AG04450 (cell line): Measurements from ENCODE around the gene CNOT3. TPM values are rescaled to one million over a fixed set of nuclear protein-coding genes. Genes with fewer than 3 reads are reported as not detected.

ENCODE experiments used
- CTCF ChIA-PET: fragments of 300-600, 350-600 bp; formaldehyde crosslinking; extraction: SDS; loops from one replicate; lab custom pipeline; 2022; ENCODE audit warnings: antibody characterized with exemption, inconsistent platforms; lab: Charles Lee
- POLR2A ChIA-PET: fragments of 350-600 bp; formaldehyde crosslinking; extraction: SDS; loops from one replicate; lab custom pipeline; 2021; ENCODE audit warnings: antibody characterized with exemption, inconsistent platforms; lab: Yijun Ruan, JAX
- DNase-seq: peaks from one replicate; pipeline ENCODE4 v3.0.0-alpha.2; 2011; ENCODE audit warnings: low read depth, low spot score
- H3K27ac ChIP-seq: one replicate; pipeline ENCODE4 v1.5.1; 2012; ENCODE audit warnings: low read depth, low read length, control low read depth
- H3K27me3 ChIP-seq: one replicate; pipeline ENCODE4 v1.6.0; 2012; ENCODE audit warnings: low read length; ENCODE audit not compliant: control insufficient read depth, insufficient read depth
- H3K4me3 ChIP-seq: 2 replicates; pipeline ENCODE4 v1.5.1; 2011; ENCODE audit warnings: mild to moderate bottlenecking, low read depth, low read length, control low read depth
- H3K9me3 ChIP-seq: 2 replicates; pipeline ENCODE4 v1.5.1; 2012; ENCODE audit warnings: low read length; ENCODE audit not compliant: control insufficient read depth, insufficient read depth
- polyA plus RNA-seq: library from polyadenylated mRNA; depleted of rRNA; stranded (reverse); fragments of >200 nt; gene quantifications from 2 replicates; pipeline ENCODE4 v1.2.3, GENCODE V29; 2011
- TF ChIP-seq, protein P1 (sequence below): IDR thresholded peaks from 2 replicates; pipeline ENCODE4 v1.5.1; 2011; ENCODE audit warnings: low read depth, low read length, control low read depth, inconsistent platforms

Gene CNOT3
- polyA plus RNA-seq, 1 experiment = 9.9 TPM

DNA sequence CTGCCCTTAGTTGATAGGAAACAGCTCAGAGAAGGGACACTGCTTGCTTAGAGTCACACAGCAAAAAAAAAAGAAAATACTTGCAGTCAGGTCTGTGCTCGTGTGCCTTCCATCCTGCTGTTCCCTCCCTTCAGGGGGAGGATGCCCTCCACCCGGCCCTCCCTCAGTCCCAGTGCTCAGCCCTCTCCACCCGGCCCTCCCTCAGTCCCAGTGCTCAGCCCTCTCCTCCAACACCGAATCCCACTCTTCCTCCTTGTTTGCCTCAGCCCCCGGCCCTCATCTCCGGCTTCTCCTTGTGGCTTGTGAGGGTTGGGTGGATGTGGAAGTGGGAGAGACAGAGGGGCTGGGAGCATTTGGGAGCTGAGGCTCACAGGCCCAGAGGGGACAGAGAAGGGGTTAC lies 27.9 kb upstream of the CNOT3 start:
- Histone ChIP-seq H3K27me3 (no peaks in the 10 kb centered on the region), H3K27ac (no peak overlapping the region), H3K4me3 (no peak overlapping the region), H3K9me3 (no peaks in the 10 kb centered on the region)
- DNase-seq = no peak
- TF ChIP-seq, protein P1, sequence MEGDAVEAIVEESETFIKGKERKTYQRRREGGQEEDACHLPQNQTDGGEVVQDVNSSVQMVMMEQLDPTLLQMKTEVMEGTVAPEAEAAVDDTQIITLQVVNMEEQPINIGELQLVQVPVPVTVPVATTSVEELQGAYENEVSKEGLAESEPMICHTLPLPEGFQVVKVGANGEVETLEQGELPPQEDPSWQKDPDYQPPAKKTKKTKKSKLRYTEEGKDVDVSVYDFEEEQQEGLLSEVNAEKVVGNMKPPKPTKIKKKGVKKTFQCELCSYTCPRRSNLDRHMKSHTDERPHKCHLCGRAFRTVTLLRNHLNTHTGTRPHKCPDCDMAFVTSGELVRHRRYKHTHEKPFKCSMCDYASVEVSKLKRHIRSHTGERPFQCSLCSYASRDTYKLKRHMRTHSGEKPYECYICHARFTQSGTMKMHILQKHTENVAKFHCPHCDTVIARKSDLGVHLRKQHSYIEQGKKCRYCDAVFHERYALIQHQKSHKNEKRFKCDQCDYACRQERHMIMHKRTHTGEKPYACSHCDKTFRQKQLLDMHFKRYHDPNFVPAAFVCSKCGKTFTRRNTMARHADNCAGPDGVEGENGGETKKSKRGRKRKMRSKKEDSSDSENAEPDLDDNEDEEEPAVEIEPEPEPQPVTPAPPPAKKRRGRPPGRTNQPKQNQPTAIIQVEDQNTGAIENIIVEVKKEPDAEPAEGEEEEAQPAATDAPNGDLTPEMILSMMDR = no peak
- CTCF ChIA-PET = no interaction called here
- POLR2A ChIA-PET = interaction anchor here (2.2 kb wide), 1 partner anchor 28 kb away, joined by 6 read pairs; the partner anchor contains the start of gene CNOT3

DNA sequence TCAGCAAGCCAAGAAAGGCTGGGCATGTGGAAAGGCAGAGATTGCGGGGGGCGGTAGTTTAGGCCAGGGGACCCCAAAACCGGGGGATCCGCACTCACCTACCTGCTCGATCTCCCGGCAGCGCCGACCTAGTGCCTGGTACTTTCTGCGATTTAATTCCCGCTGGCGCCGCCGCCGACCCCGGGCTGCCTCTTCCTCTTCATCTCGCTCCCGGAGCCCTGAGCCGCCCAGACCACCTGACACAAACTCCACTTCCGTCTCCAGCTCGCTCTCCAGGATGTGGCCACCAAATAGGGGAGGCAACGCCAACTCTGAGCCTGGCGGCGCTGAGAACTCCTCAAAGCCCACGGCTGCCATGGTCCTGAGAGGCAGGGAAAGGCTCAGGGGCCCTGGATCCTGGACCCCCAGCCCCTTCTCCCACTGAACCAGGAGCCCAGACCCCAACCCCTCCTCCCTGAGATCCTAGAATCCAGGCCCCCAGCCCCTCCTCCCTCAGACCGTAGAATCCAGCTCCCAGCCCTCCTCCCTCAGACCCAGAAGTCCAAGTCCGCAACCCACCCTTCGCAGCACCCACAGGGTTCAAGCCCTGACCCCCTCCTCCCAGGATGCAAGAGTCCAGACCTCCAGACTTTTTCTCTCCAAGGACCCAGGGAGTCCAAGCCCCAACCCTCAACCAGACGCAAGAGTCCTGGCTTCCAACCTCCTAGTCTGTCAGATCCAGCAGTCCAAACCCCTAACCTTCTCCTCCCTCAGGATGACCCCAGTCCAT lies 23.0 kb upstream of the CNOT3 start:
- Histone ChIP-seq H3K27ac (no peak overlapping the region), H3K27me3 (no peaks in the 10 kb centered on the region), H3K9me3 (no peaks in the 10 kb centered on the region), H3K4me3 (peak overlapping the region; percentile 73)
- TF ChIP-seq, protein P1 = no peak
- POLR2A ChIA-PET = interaction anchor here (0.8 to 2.4 kb wide), 8 partner anchors 11 to 334 kb away, joined by 3 to 16 read pairs (median 6); partner anchors contain the start of genes CNOT3, LENG1, LENG8 and MYADM
- CTCF ChIA-PET = interaction anchor here (0.6 to 1.1 kb wide), 2 partner anchors 92 to 974 kb away, joined by 3 to 4 read pairs; no protein-coding TSS in a partner anchor
- DNase-seq = no peak

DNA sequence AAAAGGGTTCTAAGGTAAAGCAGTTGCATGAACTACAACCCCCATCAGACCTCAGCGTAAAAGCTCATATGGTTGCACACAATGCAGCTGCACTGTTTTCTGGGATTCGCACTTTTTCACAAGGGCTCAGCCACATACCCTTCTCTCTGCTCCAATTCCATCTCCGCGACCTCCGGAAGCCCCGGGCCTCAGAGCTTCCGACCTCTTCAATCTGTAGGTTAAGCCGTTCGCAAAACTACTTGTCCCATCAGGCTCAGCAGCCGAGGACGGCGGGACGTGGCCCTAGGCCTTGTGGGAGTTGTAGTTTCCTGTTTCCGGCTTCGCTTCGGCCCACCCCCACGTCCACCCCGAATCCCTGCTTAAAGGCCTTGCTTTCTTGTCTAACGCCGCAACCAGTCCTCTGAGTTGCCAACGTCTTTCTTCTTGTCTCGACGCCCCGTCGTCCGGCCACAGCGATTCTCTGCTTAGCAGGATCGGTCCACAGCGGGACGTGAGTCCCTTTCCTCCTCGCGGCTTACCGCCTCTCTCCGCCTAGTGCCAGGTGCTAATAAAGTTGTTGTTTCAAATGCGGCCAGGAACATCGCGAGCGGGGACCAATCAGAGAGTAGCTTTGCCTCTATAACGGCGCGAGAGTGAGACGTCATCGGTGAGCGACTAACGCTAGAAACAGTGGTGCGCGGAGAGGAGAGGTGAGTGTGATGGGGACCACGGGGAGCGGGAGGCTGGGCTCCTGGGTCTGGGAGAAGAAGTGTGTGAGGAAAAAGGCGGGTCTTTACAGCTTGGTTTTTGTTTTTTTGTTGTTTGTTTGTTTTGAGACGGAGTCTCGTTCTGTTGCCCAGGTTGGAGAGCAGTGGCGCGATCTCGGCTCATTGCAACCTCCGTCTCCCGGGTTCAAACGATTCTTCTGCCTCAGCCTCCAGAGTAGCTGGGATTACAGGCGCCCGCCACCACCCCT lies 22.2 kb upstream of the CNOT3 start, which contains the start of the genes PRPF31 and TFPT:
PRPF31 (plus strand) TSS at position 646 of the 955 bp plus-strand sequence. CDS start 2,525 bp downstream, outside the sequence.
TFPT (minus strand) TSS at position 549 of the 955 bp plus-strand sequence; CDS start at position 161, 388 bp downstream.
- TF ChIP-seq, protein P1 = no peak
- H3K27me3 ChIP-seq = no peaks in the 10 kb centered on the region
- no peaks in the 10 kb centered on the region for H3K9me3 ChIP-seq
- POLR2A ChIA-PET = interaction anchor here (0.5 to 2.4 kb wide), 10 partner anchors 9 to 333 kb away, joined by 3 to 16 read pairs (median 6); partner anchors contain the start of genes CNOT3, LENG1, LENG8 and MYADM
- H3K4me3 ChIP-seq = peak within 1 kb of the TSS; percentile 73
- H3K27ac ChIP-seq = peak within 1 kb of the TSS; percentile 75
- CTCF ChIA-PET = interaction anchor here (1.1 kb wide), 1 partner anchor 92 kb away, joined by 3 read pairs; no protein-coding TSS in a partner anchor
- DNase-seq = peak; percentile 93

DNA sequence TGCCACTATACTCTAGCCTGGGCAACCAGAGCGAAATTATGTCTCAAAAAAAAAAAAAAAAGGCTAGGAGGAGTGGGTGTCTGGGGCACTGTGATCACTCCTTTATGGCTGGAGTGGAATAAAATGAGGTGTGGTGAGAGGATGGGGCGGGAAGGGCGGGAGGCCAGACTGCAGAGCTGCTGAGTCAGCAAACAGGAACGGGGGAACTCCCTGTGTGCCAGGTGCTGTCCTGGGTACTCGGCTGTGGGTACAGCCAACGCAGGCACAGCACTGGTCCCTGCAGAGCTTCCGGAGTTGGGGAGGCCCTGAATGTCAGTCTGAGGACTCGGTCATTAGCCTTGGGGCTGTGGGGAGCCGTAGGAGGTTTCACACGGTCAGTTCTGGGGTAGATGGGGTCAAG lies 16.3 kb upstream of the CNOT3 start:
- Histone ChIP-seq H3K9me3 (no peaks in the 10 kb centered on the region; the same call in 1 of the 2 replicates), H3K27ac (no peak overlapping the region), H3K27me3 (no peaks in the 10 kb centered on the region), H3K4me3 (no peak overlapping the region)
- ChIA-PET POLR2A (interaction anchor here (0.6 kb wide), 1 partner anchor 37 kb away, joined by 4 read pairs; no protein-coding TSS in a partner anchor), CTCF (no interaction called here)
- TF ChIP-seq, protein P1 = no peak
- no peak for DNase-seq
